Measurements from ENCODE around the gene TRAF7.
"Not testable (repeated sequence)": the region's sequence is repeated elsewhere in the genome, so short reads cannot be mapped to it uniquely, and the experiment has no call there.

The TRAF7 gene

GRCh38 chr16:2122934-2123683 is 32.5 kb upstream of the TRAF7 start:
- not testable (repeated sequence) for DNase-seq

- not testable (repeated sequence) for DNase-seq
Measured at GRCh38 chr16:2123706-2124376, 31.7 kb upstream of the TRAF7 start.

DNA sequence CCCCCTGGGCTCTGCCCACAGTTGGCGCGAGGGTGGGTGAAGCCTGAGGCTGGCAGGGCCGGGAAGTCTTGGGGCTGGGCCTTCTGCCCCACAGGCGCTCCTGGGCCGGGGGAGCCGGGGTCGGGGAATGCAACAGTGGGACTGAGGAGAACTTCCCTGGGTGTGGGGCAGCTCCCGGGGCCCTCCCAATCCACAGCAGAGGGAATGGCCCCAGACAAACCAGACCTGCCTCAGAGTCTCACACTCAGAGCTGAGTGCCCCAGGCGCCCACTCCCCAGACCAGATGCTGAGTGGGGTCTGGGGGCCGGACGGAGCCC is 31.2 kb upstream of the TRAF7 start:
- not testable (repeated sequence) for DNase-seq

- DNase-seq = not testable (repeated sequence)
Measured at GRCh38 chr16:2124694-2125444, 30.7 kb upstream of the TRAF7 start.

GRCh38 chr16:2125609-2126008 is 30.0 kb upstream of the TRAF7 start:
- DNase-seq = not testable (repeated sequence)

GRCh38 chr16:2126161-2126743 is 29.3 kb upstream of the TRAF7 start:
- DNase-seq = not testable (repeated sequence)

DNA sequence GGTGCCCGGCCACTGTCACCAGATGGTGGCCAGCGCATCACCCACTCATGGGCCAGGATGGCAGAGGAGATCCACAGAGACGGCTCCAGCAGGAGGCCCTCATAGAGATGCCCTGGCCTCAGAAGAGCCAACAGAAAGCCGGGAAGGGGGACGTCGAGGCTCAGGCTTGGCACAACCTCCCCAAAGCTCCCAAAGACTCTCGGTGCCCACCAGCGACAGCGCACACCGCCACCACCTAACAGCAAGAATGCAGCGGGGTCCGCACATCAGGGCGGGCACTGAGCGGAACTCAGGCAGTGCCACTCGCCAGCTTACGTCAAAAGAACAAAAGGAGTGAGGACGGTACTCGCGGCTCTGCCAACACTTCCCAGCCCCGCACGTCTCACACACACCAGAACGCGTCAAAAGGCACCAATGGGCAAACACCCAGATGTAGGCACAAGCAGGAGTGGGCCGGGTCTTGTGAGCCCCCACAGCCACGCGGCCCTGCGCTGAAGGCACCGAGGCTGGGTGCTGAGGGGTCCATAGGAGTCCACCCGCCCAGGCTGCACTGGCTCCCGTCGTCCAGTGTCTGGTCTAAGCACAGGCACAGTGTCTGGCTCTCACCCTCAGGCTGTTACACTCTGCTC is 28.5 kb upstream of the TRAF7 start:
- DNase-seq = not testable (repeated sequence)

- DNase-seq = not testable (repeated sequence)
Measured at GRCh38 chr16:2127630-2128280, 27.8 kb upstream of the TRAF7 start.

GRCh38 chr16:2129251-2129650 is 26.3 kb upstream of the TRAF7 start:
- DNase-seq = not testable (repeated sequence)

- DNase-seq = not testable (repeated sequence)
Measured at GRCh38 chr16:2129890-2130447, 25.6 kb upstream of the TRAF7 start.

DNA sequence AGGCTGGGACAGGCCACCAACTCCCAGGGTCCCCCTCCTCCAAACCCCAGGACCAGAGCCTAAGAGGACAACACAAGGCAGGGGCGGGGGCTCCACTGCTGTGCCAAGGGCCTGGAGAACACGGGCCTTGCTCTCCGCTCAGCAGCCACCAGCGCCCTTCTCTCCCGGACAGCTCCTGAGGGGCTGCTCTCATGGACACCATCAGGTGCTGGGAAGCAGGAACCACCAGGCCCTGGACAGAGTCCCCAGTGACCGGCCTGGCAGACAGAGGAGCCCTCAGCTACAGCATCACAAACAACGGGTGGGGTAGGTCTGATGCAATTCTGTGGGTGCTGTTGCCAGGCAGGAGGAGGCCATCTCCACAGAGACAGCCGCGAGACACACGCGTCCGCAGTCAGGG is 21.8 kb upstream of the TRAF7 start:
- DNase-seq = not testable (repeated sequence)

GRCh38 chr16:2135071-2135470 is 20.5 kb upstream of the TRAF7 start:
- not testable (repeated sequence) for DNase-seq

DNA sequence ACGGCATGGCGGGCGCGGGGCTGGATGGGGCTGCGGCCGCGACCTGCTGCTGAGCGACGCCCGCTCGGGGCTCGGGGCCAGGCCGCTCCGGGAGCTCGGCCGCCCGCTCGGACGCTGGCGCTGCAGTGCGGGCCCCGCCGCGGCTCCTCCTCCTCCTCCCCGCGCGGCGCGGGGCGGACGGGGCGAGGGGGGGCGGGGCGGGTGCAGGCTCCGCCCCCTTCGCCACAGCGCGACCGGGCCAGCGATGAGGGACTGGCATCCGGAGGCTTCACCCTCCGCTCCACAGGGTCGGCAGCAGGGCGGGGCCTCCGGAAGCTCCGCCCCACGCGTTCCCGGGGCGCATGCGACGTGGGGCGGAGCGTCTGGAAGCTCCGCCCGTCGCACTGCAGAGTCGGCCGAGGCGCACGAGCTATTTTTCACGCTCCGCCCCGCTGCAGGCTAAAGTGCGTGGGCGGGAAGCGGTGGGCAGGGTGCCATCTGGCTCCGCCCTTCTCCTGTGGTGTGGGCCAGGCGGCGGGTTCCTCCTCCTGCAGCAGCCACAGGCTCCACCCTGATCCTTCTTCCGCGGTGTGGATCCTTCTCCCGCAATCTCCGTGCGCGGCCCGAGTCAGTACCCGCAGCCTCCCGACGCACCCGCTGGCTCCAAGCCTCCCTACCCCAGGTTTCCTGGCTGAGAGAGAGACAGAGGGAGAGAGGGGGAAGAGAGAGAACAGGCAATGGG is 19.7 kb upstream of the TRAF7 start, which contains the start of gene PKD1:
TSS of gene PKD1 (minus strand) at position 129 of the 721 bp plus-strand sequence. CDS start 209 bp downstream, outside the sequence.
- peak; percentile 99 for DNase-seq

DNA sequence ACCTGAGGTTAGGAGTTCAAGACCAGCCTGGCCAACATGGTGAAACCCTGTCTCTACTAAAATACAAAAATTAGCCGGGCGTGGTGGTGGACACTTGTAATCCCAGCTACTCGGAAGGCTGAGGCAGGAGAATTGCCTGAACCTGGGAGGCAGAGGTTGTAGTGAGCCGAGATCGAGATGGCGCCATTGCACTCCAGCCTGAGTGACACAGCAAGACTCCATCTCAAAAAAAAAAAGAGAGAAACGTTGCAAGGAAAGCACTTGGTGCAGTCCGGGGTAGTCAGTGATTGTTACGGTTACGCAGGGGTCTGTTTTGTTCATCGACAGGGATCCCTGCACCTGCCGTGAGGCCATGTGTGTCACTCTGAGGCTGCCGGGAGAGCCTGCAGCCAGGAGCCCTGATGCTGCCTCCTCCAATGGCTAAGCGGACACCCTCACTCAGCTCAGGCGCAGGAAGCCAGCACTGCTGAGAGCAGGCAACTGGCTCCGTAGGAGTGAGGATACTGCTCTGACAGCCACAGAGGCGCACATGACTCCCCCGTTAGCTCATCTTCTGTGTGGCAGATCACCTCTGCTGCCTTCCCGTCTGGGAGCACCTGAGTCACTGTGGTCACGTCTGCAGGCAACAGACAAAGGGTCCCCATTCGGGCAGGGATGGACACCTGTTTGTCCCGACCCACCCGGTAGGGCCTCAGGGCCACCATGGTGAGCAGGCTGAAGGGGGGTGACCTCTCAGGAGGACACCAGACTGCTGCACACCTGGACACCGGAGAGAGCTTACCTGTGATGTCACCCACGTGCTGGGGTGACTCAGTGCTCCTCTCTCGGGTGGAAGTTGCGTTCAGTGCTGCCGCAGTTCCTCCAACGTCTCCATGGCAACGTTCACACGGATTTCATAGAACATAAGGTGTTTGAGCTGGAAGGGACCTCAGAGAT is 12.4 kb upstream of the TRAF7 start:
- no peak for DNase-seq

- no peak for DNase-seq
Measured at GRCh38 chr16:2143878-2144485, 11.6 kb upstream of the TRAF7 start.

- DNase-seq = no peak
Measured at GRCh38 chr16:2145843-2146242, 9.7 kb upstream of the TRAF7 start.

GRCh38 chr16:2147378-2147777 is 8.2 kb upstream of the TRAF7 start:
- DNase-seq = no peak

DNA sequence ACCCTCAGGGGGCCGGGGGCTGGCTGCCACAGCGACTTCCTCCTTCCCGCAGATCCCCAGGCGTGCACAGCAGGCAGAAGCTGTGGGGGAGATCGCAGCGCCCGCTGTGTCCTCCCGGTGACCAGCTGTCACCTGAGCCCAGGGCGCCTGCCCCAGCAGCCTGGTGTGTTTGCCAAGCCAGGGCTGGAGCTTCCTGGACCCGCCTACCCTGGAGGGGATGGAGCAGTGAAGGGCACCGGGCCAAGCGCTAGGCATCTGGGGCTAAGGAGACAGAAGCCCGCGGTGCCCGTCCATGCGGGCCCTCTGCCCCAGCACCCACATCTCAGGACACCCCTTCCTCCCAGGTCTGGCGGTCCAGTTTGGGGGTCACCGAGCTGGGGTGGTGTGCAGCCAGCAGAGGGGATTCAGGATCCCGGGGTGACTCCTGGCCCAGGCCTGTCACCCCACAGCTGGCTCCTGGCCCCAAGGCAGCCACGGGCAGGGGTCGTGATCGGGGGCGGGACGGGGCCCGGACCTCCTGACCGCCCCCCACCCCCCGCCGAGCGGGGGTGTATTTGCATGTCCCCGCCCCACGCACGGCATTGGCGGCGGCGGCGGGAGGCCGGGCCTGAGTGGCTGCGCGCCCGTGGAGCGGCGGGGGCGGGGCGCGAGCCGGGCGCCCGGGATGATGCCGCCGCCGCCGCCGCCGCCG is 7.5 kb upstream of the TRAF7 start, which contains the start of gene RAB26:
TSS of gene RAB26 (plus strand) at position 645 of the 691 bp plus-strand sequence. CDS start 159 bp downstream, outside the sequence.
- DNase-seq = no peak

Measured in GOT3 (cell line).